ENCODE measurements around the gene GUCY1A2. TPM values are rescaled to one million over a fixed set of nuclear protein-coding genes. Genes with fewer than 3 reads are reported as not detected.
"Not testable (repeated sequence)": the region's sequence is repeated elsewhere in the genome, so short reads cannot be mapped to it uniquely, and the experiment has no call there.

The GUCY1A2 gene
- total RNA-seq, 1 donor from 2014 or later = 12.4 TPM

- no peak for DNase-seq (ENCODE audit: low spot score)
- no peak for ATAC-seq
- intact Hi-C loops (cut with DNase I) = no loop called here
Measured at GRCh38 chr11:106787454-106787853, 230.8 kb downstream of the GUCY1A2 start.

- DNase-seq (ENCODE audit: low spot score) (no peak), ATAC-seq (no peak)
- intact Hi-C loops (cut with DNase I) = no loop called here
Measured at GRCh38 chr11:106785913-106786650, 232.2 kb downstream of the GUCY1A2 start.

- DNase-seq (ENCODE audit: low spot score); ATAC-seq; intact Hi-C loops (cut with DNase I): not testable (repeated sequence)
Measured at GRCh38 chr11:106777302-106777701, 241.0 kb downstream of the GUCY1A2 start.

GRCh38 chr11:106770489-106771085 lies 247.7 kb downstream of the GUCY1A2 start:
- no peak for ATAC-seq
- intact Hi-C loops (cut with DNase I) = no loop called here
- no peak for DNase-seq (ENCODE audit: low spot score)

- ATAC-seq (no peak), DNase-seq (ENCODE audit: low spot score) (no peak)
- intact Hi-C loops (cut with DNase I) = no loop called here
Measured at GRCh38 chr11:106765469-106766258, 252.6 kb downstream of the GUCY1A2 start.

- no peak for DNase-seq (ENCODE audit: low spot score)
- intact Hi-C loops (cut with DNase I) = no loop called here
- no peak for ATAC-seq
Measured at GRCh38 chr11:106763501-106763900, 254.8 kb downstream of the GUCY1A2 start.

- DNase-seq (ENCODE audit: low spot score) (no peak), ATAC-seq (no peak)
- intact Hi-C loops (cut with DNase I) = no loop called here
Measured at GRCh38 chr11:106761745-106762144, 256.5 kb downstream of the GUCY1A2 start.

- intact Hi-C loops (cut with DNase I) = no loop called here
- DNase-seq (ENCODE audit: low spot score) = no peak
- no peak for ATAC-seq
Measured at GRCh38 chr11:106761240-106761639, 257.0 kb downstream of the GUCY1A2 start.

- intact Hi-C loops (cut with DNase I) = no loop called here
- DNase-seq (ENCODE audit: low spot score) (no peak), ATAC-seq (no peak)
Measured at GRCh38 chr11:106748059-106748458, 270.2 kb downstream of the GUCY1A2 start.

GRCh38 chr11:106745941-106746340 lies 272.3 kb downstream of the GUCY1A2 start:
- intact Hi-C loops (cut with DNase I) = no loop called here
- ATAC-seq = no peak
- no peak for DNase-seq (ENCODE audit: low spot score)

- ATAC-seq (peak; percentile 62), DNase-seq (ENCODE audit: low spot score) (no peak)
- intact Hi-C loops (cut with DNase I) = no loop called here
Measured at GRCh38 chr11:106733635-106734034, 284.6 kb downstream of the GUCY1A2 start.

- intact Hi-C loops (cut with DNase I) = no loop called here
- DNase-seq (ENCODE audit: low spot score) (no peak), ATAC-seq (no peak)
Measured at GRCh38 chr11:106728859-106729258, 289.4 kb downstream of the GUCY1A2 start.

GRCh38 chr11:106728379-106728778 lies 289.9 kb downstream of the GUCY1A2 start:
- ATAC-seq (no peak), DNase-seq (ENCODE audit: low spot score) (no peak)
- intact Hi-C loops (cut with DNase I) = no loop called here

- intact Hi-C loops (cut with DNase I) = no loop called here
- no peak for DNase-seq (ENCODE audit: low spot score)
- no peak for ATAC-seq
Measured at GRCh38 chr11:106727256-106727655, 291.0 kb downstream of the GUCY1A2 start.

GRCh38 chr11:106724293-106724892 lies 293.9 kb downstream of the GUCY1A2 start:
- ATAC-seq = peak; percentile 82
- intact Hi-C loops (cut with DNase I) = no loop called here

GRCh38 chr11:106723071-106723470 lies 295.2 kb downstream of the GUCY1A2 start:
- ATAC-seq (no peak), DNase-seq (ENCODE audit: low spot score) (no peak)
- intact Hi-C loops (cut with DNase I) = no loop called here

More at GRCh38 chr11:106724293-106724892, 293.9 kb downstream of the GUCY1A2 start:
- DNase-seq (ENCODE audit: low spot score) = no peak

- intact Hi-C loops (cut with DNase I) = no loop called here
- ATAC-seq = no peak
- no peak for DNase-seq (ENCODE audit: low spot score)
Measured at GRCh38 chr11:106717222-106717621, 301.1 kb downstream of the GUCY1A2 start.

- ATAC-seq = peak; percentile 39
- intact Hi-C loops (cut with DNase I) = no loop called here
- DNase-seq (ENCODE audit: low spot score) = no peak
Measured at GRCh38 chr11:106714199-106714598, 304.1 kb downstream of the GUCY1A2 start.

GRCh38 chr11:106708348-106708747 lies 309.9 kb downstream of the GUCY1A2 start:
- ATAC-seq (no peak), DNase-seq (ENCODE audit: low spot score) (no peak)
- intact Hi-C loops (cut with DNase I) = no loop called here

GRCh38 chr11:106706355-106706754 lies 311.9 kb downstream of the GUCY1A2 start:
- intact Hi-C loops (cut with DNase I) = no loop called here
- no peak for ATAC-seq
- DNase-seq (ENCODE audit: low spot score) = no peak

All from sciatic nerve (tissue), 2 donors.